Neural progenitor cell (in vitro differentiated cells): ENCODE results near the gene SMARCA4.

Experiments used
- EZH2 ChIP-seq: fragments of 200-600 bp; sonication (generic); IDR thresholded peaks from 2 replicates; pipeline ENCODE4 v1.6.1; 2017; ENCODE audit warnings: antibody characterized with exemption, mild to moderate bottlenecking, moderate library complexity
- EZH2phosphoT487 ChIP-seq: fragments of 200-600 bp; sonication (generic); IDR thresholded peaks from 2 replicates; pipeline ENCODE4 v1.6.1; 2017; ENCODE audit warnings: antibody characterized with exemption
- TF ChIP-seq, protein P1 (sequence below): fragments of 200-600 bp; sonication (generic); IDR thresholded peaks from 2 replicates; pipeline ENCODE4 v1.5.1; 2017; ENCODE audit warnings: antibody characterized with exemption, mild to moderate bottlenecking

DNA sequence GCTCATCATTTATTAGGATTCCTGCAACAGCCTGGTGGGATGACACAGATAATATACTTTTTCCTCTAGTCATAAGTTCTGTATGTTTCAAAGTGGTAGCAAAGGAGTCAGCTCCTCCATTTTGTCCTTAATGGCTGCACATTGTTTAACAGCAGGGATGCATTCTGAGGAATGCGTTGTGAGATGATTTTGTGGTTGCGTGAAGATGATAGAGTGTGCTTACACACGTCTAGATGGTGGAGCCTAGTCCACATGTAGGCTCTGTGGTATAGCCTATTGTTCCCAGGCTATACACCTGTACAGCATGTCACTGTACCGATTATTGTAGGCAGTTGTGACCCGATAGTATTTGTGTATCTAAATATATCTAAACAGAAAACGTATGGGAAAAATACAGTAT lies 4.6 kb downstream of the SMARCA4 start:
- TF ChIP-seq, protein P1, sequence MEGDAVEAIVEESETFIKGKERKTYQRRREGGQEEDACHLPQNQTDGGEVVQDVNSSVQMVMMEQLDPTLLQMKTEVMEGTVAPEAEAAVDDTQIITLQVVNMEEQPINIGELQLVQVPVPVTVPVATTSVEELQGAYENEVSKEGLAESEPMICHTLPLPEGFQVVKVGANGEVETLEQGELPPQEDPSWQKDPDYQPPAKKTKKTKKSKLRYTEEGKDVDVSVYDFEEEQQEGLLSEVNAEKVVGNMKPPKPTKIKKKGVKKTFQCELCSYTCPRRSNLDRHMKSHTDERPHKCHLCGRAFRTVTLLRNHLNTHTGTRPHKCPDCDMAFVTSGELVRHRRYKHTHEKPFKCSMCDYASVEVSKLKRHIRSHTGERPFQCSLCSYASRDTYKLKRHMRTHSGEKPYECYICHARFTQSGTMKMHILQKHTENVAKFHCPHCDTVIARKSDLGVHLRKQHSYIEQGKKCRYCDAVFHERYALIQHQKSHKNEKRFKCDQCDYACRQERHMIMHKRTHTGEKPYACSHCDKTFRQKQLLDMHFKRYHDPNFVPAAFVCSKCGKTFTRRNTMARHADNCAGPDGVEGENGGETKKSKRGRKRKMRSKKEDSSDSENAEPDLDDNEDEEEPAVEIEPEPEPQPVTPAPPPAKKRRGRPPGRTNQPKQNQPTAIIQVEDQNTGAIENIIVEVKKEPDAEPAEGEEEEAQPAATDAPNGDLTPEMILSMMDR, result no peak
- TF ChIP-seq EZH2phosphoT487, result no peak
- TF ChIP-seq EZH2, result no peak
